HL-60/S4 treated with retinoic acid at 250 ng/mL for 4 days and 3 days (cell line): ENCODE measurements around the gene GRIK4.
"Not testable (repeated sequence)": the region's sequence is repeated elsewhere in the genome, so short reads cannot be mapped to it uniquely, and the experiment has no call there.

Source experiments
- in situ Hi-C: fragments of 300-500 bp; cut with MboI; formaldehyde crosslinking; loops from 2 replicates; pipeline ENCODE4 v1.7.0; 2022; ENCODE audit warnings: low sequenced_read_pairs

GRIK4 gene, protein sequence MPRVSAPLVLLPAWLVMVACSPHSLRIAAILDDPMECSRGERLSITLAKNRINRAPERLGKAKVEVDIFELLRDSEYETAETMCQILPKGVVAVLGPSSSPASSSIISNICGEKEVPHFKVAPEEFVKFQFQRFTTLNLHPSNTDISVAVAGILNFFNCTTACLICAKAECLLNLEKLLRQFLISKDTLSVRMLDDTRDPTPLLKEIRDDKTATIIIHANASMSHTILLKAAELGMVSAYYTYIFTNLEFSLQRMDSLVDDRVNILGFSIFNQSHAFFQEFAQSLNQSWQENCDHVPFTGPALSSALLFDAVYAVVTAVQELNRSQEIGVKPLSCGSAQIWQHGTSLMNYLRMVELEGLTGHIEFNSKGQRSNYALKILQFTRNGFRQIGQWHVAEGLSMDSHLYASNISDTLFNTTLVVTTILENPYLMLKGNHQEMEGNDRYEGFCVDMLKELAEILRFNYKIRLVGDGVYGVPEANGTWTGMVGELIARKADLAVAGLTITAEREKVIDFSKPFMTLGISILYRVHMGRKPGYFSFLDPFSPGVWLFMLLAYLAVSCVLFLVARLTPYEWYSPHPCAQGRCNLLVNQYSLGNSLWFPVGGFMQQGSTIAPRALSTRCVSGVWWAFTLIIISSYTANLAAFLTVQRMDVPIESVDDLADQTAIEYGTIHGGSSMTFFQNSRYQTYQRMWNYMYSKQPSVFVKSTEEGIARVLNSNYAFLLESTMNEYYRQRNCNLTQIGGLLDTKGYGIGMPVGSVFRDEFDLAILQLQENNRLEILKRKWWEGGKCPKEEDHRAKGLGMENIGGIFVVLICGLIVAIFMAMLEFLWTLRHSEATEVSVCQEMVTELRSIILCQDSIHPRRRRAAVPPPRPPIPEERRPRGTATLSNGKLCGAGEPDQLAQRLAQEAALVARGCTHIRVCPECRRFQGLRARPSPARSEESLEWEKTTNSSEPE

GRCh38 chr11:120511116-120511819 is at the start of gene GRIK4:
Gene GRIK4, plus strand, starts transcription at chr11:120511748. Its CDS starts 148,571 bp downstream, at chr11:120660319.
- in situ Hi-C loops, result no loop called here

- in situ Hi-C loops, result no loop called here
Measured at GRCh38 chr11:120462825-120463224, 48.7 kb upstream of the GRIK4 start.

- in situ Hi-C loops, result no loop called here
Measured at GRCh38 chr11:120465921-120466534, 45.5 kb upstream of the GRIK4 start.

GRCh38 chr11:120467627-120468026 is 43.9 kb upstream of the GRIK4 start:
- in situ Hi-C loops, result no loop called here

DNA sequence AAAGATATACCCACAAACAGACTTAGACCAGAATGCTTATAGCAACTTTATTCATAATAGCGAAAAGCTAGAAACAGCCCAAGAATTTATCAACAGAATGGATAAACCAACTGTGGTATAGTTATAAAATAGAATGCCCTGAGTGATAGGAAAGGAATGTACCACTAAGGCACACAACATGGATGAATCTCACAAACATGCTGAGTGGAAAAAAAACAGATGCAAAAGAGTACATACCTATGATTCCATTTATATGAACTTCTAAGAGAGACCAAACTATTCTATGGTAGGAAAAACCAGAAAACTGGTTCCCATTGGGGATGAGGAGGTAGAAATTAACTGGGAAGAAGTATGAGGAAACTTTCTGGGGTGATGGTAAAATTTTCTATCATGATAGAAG is 40.4 kb upstream of the GRIK4 start:
- in situ Hi-C loops, result no loop called here

DNA sequence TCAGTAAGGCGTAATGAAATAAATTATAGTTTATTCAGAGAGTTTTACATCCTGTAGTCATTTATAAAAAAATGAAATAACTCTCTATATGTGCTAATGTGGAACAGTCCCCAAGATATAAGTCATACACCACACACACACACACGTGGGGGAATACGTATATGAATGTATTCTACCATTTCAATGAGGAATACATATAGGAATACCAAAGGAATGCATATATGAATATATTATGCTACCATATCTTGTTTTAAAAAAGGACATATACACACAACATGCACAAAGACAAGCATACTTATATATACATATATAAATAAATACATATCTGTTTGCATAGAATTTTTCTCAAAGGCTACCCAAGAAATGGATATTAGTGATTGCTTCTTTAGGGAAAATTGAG is 39.6 kb upstream of the GRIK4 start:
- in situ Hi-C loops, result no loop called here

- in situ Hi-C loops, result no loop called here
Measured at GRCh38 chr11:120473503-120473902, 38.0 kb upstream of the GRIK4 start.

- in situ Hi-C loops, result no loop called here
Measured at GRCh38 chr11:120482149-120482548, 29.4 kb upstream of the GRIK4 start.

GRCh38 chr11:120484722-120485121 is 26.8 kb upstream of the GRIK4 start:
- in situ Hi-C loops, result no loop called here

DNA sequence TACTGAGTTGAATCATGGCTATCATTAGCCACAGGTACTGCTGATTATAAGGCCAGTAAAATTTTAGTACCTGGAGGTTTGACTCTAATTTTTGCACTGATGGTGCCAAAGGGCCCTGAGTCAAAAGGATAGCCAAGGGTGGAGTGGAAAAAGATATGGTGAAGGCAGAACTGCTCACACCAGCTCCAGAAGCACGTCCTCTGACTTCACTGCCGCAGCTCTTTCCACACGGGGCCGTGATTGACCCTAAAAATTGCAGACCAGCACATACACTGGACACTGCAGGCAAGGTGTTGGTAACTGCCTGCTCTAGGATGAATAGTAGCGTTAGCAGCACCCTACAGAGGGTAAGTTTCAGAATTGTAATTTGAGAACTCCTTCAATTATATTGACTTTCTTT is 25.4 kb upstream of the GRIK4 start:
- in situ Hi-C loops, result no loop called here

DNA sequence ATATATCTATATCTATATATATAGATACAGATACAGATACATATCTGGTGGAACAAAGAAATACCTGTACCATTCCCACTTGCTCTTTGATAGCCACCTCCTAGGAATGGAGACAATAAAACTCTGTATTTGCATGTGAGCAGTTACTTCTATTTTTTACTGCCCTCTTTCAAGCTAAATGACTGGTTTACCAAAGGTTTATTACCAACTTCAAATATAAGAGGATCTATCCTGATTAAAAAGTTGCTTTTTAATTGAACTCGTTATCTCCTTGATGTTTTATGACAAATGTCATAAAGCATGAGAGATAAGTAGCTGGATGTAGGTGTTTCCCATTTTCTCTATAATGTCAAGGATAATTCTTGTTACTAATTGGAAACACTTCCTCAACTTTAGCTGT is 21.7 kb upstream of the GRIK4 start:
- in situ Hi-C loops, result no loop called here

- in situ Hi-C loops, result no loop called here
Measured at GRCh38 chr11:120492486-120492885, 19.1 kb upstream of the GRIK4 start.

GRCh38 chr11:120494595-120494994 is 17.0 kb upstream of the GRIK4 start:
- in situ Hi-C loops, result no loop called here

GRCh38 chr11:120499088-120499487 is 12.5 kb upstream of the GRIK4 start:
- in situ Hi-C loops, result no loop called here

GRCh38 chr11:120499859-120500258 is 11.7 kb upstream of the GRIK4 start:
- in situ Hi-C loops, result no loop called here

DNA sequence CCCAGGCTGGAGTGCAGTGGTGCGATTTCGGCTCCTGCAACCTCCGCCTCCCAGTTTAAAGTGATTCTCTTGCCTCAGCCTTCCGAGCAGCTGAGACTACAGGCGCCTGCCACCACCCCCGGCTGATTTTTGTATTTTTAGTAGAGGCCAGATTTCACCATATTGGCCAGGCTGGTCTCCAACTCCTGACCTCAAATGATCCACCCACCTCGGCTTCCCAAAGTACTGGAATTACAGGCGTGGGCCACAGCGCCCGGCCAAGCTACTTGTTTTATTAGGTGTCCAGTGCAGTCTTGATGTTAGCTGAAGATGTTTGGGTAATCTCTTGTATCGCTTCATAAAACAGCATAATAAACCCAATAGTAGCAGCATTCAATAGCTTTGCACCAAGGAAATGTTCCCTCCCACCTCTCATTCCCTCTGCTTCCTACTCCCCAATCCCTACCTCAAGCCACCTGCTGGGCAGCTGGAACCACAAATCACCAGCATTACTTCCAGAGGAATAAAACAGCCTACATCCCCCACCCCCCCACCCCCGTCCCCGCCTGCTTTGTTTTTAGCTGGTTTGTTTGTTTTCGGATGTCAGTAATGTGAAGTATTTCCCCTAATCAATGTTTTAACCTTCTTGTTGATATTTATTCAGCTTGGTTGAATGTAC is 11.0 kb upstream of the GRIK4 start:
- in situ Hi-C loops, result no loop called here

- in situ Hi-C loops, result no loop called here
Measured at GRCh38 chr11:120501440-120501839, 10.1 kb upstream of the GRIK4 start.

DNA sequence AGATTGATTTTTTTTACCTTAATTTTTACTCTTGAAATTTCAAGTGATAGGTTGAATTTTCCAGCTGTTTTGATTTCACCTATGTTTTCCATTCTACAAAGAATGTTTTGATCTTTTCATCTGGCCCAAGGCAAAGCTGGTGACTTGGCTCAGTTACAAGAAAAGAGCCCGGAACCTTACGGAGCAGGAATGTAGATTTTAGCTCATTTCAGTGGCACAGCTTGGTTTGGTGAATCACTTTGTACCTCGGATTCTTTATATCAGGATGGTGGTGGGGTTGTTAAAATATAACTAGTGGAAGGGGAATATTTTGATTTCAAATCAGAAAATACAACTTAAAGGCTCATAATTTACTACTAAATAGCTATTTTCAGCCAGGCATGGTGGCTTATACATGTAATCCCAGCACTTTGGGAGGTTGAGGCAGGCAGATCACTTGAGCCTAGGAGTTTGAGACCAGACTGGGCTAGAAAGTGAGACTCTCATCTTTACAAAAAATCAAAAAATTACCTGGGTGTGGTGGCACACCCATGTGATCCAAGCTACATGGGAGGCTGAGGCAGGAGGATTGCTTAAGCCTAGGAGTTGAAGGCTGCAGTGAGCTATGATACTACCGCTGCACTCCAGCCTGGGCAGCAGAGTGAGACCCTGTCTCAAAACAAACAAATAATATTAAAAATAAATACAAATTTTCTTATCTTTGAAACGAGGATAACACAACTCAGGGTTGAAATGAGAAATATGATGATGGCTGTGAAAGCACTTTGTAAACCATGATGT is 9.4 kb upstream of the GRIK4 start:
- in situ Hi-C loops, result no loop called here

GRCh38 chr11:120503529-120503928 is 8.0 kb upstream of the GRIK4 start:
- in situ Hi-C loops, result not testable (repeated sequence)
